GM12892 (cell line): Measurements from ENCODE around the gene CDK11B.
A peak's percentile ranks its signal among the peaks of the same experiment; 100 is the strongest.
"Not testable (repeated sequence)": the region's sequence is repeated elsewhere in the genome, so short reads cannot be mapped to it uniquely, and the experiment has no call there.

Experiments used
- DNase-seq: peaks from one replicate; pipeline ENCODE4 v3.0.0; 2011; ENCODE audit not compliant: insufficient read length
- FAIRE-seq: peaks from 2 replicates; lab custom pipeline; 2011; peaks lifted over from hg19 to GRCh38; lab: Jason Lieb, UNC
- POLR2A ChIP-seq: IDR thresholded peaks from 2 replicates; pipeline ENCODE4 v1.6.1; 2011; ENCODE audit warnings: low read depth, low read length, control low read depth
- POLR2AphosphoS5 ChIP-seq: IDR thresholded peaks from 2 replicates; pipeline ENCODE4 v1.6.1; 2011; ENCODE audit warnings: low read depth, low read length, control low read depth
- TAF1 ChIP-seq: IDR thresholded peaks from 2 replicates; pipeline ENCODE4 v1.6.1; 2011; ENCODE audit warnings: low read depth, mild to moderate bottlenecking, control low read depth, low read length, borderline replicate concordance

CDK11B gene

GRCh38 chr1:1687846-1688245, 29.0 kb upstream of the CDK11B start:
- FAIRE-seq (no peak), DNase-seq (no peak)
- no peak for TF ChIP-seq POLR2AphosphoS5
- TF ChIP-seq TAF1, result no peak
- TF ChIP-seq POLR2A, result no peak

DNA sequence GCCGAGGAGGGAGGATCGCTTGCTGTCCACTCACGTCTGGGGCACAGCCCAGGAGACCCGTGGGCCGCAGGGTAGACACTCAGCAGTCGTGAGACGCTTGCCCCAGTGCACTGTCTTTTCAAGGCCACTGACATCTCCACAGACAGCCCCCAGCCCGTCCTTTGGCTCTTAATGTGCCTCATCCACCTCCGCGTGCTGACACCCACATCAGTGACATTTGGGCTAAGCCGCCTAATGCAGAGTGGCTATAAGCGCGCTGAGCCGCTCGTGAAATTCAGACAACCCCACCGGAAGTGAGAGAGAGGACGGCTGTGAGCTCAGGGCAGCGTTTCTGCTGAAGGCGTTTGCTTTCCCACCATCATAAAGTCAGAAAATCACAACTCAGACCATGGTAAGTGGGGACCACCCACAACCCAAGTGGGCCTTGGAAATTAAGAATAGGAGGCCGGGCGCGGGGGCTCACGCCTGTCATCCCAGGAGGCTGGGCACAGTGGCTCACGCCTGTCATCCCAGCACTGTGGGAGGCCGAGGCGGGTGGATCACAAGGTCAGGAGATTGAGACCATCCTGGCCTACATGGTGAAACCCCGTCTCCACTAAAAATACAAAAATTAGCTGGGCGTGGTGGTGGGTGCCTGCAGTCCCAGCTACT, 25.4 kb upstream of the CDK11B start:
- TF ChIP-seq POLR2AphosphoS5 (no peak), TAF1 (no peak), POLR2A (no peak)
- DNase-seq, result no peak
- no peak for FAIRE-seq

DNA sequence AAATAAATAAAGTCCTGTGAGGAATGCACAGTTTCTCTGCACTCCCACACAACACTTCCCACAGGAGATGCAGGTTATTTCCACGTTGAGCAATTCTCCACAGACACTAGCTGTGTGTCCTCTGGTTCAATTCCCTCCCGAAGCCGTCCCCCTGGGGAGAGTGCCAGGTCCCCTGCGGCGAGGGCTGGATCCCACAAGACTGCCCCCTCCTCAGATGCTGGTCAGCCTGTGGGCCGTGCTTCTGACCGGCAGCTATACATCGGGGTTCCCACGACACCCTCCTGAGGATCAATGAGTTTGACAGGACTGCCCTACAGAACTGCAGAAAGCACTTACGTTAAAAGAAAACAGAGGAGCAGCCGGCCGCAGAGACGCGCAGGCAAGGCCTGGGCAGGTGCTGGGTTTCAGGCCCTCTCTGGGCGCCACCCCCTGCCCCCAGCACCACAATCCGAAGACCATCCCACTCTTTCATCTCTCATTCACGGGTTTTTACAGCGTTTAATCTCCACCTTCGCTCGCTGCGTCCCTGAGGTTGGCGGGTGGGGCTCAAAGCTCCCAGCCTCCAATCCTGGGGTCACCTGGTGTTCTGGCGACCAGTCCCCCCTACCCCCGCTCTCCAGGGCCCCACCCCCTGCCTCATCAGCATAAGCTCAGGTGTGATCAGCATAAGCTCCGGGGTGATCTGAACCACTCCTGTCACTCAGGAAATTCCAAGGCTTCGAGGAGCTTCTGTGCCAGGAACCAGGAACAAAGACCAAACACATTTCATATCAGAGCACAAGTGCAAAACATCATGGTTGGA, 24.5 kb upstream of the CDK11B start:
- TF ChIP-seq TAF1 (no peak), POLR2A (no peak), POLR2AphosphoS5 (no peak)
- FAIRE-seq (no peak), DNase-seq (no peak)

GRCh38 chr1:1680912-1681273, 22.1 kb upstream of the CDK11B start:
- no peak for DNase-seq
- no peak for FAIRE-seq
- TF ChIP-seq POLR2A, result no peak

DNA sequence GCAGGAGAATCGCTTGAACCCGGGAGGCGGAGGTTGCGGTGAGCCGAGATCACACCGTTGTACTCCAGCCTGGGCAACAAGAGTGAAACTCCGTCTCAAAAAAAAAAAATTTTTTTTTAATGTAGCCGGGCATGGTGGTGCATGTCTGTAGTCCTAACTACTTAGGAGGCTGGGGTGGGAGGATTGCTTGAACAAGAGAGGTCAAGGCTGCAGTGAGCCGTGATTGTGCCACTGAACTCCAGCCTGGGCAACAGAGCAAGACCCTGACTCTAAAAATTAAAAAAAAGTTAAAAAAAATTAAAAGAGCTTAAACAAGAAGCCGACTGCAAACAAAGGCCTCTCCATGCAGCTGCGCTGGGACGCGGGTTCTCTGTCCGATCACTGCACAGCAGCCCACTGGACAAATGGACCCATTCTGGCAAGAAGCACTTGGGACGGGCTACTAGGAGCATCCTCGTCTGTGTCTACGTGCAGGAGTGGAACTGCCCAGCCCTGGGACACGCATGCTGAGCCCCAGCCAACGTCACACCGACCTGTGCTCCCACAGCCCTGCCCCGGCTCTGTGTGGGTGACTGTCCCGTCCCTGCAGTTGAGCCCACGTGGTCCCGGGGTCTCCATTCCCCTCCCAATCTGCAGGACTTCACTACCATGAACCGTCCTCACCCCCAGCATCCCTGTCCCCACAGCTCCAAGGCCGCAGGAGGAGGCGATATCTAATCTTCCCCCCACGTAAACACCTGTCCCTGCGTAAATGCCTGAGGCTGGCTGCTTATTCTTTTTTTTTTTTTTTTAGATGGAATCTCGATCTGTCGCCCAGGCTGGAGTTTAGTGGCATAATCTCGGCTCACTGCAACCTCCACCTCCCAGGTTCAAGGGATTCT, 21.5 kb upstream of the CDK11B start:
- no peak for FAIRE-seq
- TF ChIP-seq POLR2A (no peak), TAF1 (no peak), POLR2AphosphoS5 (no peak)
- DNase-seq, result no peak

DNA sequence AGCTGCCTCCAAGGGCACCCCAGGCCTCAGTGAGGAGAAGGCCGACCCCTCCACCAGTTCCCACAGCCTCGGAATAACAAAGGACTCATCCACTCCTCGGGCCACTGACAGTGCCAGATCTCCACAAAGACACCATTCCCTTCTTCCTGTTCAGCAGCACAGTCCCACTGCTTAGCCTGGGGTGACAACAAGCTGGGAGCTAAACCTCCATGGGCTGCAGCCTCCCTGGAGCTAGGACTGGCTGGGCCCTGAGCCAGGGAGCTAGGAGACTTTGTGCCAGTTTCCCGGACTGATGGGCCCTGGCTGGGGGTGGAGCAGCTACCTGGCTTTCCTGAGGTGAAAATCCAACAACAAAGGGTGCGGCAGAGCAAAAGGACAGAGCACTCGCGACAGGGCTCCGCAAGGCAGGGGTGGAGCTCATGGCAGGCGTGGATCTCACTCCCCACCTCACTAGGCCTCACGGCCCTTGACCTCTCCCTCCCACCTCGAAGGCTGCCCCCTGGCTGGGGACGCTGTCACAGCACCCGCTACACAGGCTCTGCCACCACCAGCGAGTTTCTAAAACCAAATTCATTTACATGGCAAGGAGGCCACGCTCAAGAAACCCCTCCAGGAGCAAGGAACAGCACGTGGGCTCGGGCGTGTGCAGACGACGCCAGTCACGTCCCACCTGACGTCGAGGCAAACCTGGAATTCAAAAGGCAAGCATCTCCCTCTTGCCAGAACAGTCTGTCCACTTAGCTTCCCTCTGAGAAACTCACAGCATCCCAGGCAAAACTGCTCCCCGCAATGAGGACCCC, 20.0 kb upstream of the CDK11B start:
- DNase-seq (peak; percentile 48), FAIRE-seq (peak; percentile 57)
- no peak for TF ChIP-seq POLR2A
- no peak for TF ChIP-seq POLR2AphosphoS5
- TF ChIP-seq TAF1, result no peak

DNA sequence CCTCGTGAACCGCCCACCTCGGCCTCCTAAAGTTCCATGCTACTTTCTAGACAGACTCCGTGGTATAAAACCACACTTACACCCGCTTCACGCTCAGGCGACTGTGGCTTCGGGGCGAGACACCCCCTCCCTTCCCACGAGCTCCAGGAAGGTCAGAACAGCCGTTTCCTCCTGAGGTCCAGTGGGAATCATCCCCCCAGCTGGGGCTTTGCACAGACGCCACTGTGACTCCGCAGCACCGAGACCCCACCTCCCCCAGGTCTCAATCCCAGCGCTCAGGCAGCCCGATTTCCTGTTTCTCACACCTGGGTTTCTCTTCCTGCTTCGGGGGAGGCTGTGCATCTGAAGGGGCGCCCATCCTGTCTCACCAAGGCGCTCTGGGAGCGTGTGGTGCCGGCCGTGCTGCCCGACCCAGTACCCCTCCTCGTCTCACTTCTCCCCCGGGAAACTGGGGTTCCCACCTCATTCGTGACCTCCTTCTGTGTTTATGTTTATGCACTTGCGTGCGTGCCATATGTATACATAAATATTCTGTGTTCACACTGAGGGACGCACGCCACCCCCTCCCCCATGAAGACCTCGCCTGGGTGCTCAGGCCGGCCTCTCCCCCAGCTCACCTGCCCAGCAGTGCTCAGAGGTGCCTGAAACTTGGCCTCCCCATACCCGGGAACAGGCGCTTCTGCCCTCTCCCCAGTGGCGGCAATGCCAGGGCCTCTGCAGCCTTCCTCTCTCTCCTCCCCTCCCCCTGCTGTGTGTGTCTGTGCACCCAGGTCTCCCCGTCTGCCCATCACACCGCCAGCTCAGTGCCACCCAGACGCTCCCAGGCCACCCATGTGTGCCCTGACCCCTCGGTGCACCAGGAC, 19.1 kb upstream of the CDK11B start:
- TF ChIP-seq POLR2AphosphoS5, result peak; percentile 72
- no peak for TF ChIP-seq TAF1
- peak; percentile 33; the same call in 1 of the 2 replicates for TF ChIP-seq POLR2A
- DNase-seq (peak; percentile 83), FAIRE-seq (peak; percentile 77)

DNA sequence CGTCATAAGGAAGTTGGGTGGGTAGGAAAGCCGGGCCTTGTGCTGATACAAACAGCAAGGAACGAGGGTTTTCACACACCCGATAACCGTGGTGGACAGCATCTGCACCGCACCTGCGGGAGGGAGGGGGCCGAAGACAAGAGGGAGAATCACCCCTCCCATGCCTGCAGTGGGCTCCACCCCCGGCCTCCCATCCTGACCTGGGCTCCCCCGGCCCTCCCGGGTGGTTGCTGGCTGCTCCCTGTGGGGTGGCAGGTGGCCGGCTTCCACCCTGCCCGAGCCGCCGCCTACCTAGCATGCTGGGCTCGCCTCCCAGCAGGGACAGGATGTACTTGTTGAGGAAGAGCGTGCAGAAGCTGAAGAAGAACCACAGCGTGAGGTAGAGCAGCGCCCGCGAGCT, 17.3 kb upstream of the CDK11B start:
- not testable (repeated sequence) for FAIRE-seq, DNase-seq

GRCh38 chr1:1675218-1675617, 16.4 kb upstream of the CDK11B start:
- DNase-seq, result not testable (repeated sequence)
- FAIRE-seq, result peak; percentile 97

- FAIRE-seq, DNase-seq: not testable (repeated sequence)
These were observed 16.0 kb upstream of the CDK11B start for GRCh38 chr1:1674806-1675205.
